GM23338 (cell line): ENCODE results near the gene EXOC4. TPM values are rescaled to one million over a fixed set of nuclear protein-coding genes. Genes with fewer than 3 reads are reported as not detected.

Experiments
- ATAC-seq: fragments of 200-7000 bp; cut with Tn5 transposase; 3 replicates; pipeline ENCODE4 v1.9.1; 2020
- DNase-seq: peaks from one replicate; pipeline ENCODE4 v3.0.0-alpha.2; 2015; ENCODE audit warnings: low spot score
- H2AFZ ChIP-seq: fragments of 200-600 bp; sonication (generic); 2 replicates; pipeline ENCODE4 v1.8.0; 2016; ENCODE audit warnings: antibody characterized with exemption, mild to moderate bottlenecking, moderate library complexity
- H3F3A ChIP-seq: fragments of 200-600 bp; sonication (generic); replicated peaks from 2 replicates; pipeline ENCODE4 v1.8.0; 2017; ENCODE audit warnings: antibody characterized with exemption, mixed run types, low read depth
- H3K27ac ChIP-seq: fragments of 200-600 bp; sonication (generic); 2 replicates; pipeline ENCODE4 v1.6.1; 2016; ENCODE audit warnings: low read depth
- H3K27me3 ChIP-seq: fragments of 200-600 bp; sonication (generic); 2 replicates; pipeline ENCODE4 v1.8.0; 2016; ENCODE audit warnings: mild to moderate bottlenecking, mixed run types, moderate library complexity; ENCODE audit not compliant: insufficient read depth
- H3K36me3 ChIP-seq: fragments of 200-600 bp; sonication (generic); 2 replicates; pipeline ENCODE4 v1.8.0; 2016; ENCODE audit warnings: mild to moderate bottlenecking; ENCODE audit not compliant: insufficient read depth
- H3K4me1 ChIP-seq: fragments of 200-600 bp; sonication (generic); 2 replicates; pipeline ENCODE4 v1.8.0; 2016; ENCODE audit warnings: mild to moderate bottlenecking, moderate library complexity; ENCODE audit not compliant: insufficient read depth
- H3K4me2 ChIP-seq: fragments of 200-600 bp; sonication (generic); 2 replicates; pipeline ENCODE4 v1.7.1; 2017; ENCODE audit warnings: mixed run types
- H3K4me3 ChIP-seq: fragments of 200-600 bp; sonication (generic); 2 replicates; pipeline ENCODE4 v1.6.1; 2016; ENCODE audit warnings: mixed run types
- H3K79me2 ChIP-seq: fragments of 200-600 bp; sonication (generic); replicated peaks from 2 replicates; pipeline ENCODE4 v1.8.0; 2017; ENCODE audit warnings: mild to moderate bottlenecking; ENCODE audit not compliant: insufficient read depth
- H3K9me2 ChIP-seq: fragments of 200-600 bp; sonication (generic); 2 replicates; pipeline ENCODE4 v1.8.0; 2017; ENCODE audit not compliant: insufficient read depth
- H4K20me1 ChIP-seq: fragments of 200-600 bp; sonication (generic); replicated peaks from 2 replicates; pipeline ENCODE4 v1.8.0; 2017; ENCODE audit warnings: mild to moderate bottlenecking; ENCODE audit not compliant: insufficient read depth
- H3K27ac Mint-ChIP-seq: 2 replicates; pipeline ENCODE4 v1.8.0; 2020; ENCODE audit warnings: inconsistent platforms, mild to moderate bottlenecking, moderate library complexity, mixed read lengths
- H3K27me3 Mint-ChIP-seq: 3 replicates; pipeline ENCODE4 v1.8.0; 2022; ENCODE audit warnings: low read depth, mild to moderate bottlenecking, moderate library complexity, mixed read lengths, inconsistent platforms; ENCODE audit not compliant: insufficient read depth, poor library complexity
- H3K36me3 Mint-ChIP-seq: 3 replicates; pipeline ENCODE4 v1.8.0; 2021; ENCODE audit warnings: low read depth, mild to moderate bottlenecking, inconsistent platforms, moderate library complexity, mixed read lengths
- H3K4me1 Mint-ChIP-seq: 3 replicates; pipeline ENCODE4 v1.8.0; 2020; ENCODE audit warnings: mild to moderate bottlenecking, inconsistent platforms, mixed read lengths
- H3K4me3 Mint-ChIP-seq: 3 replicates; pipeline ENCODE4 v1.8.0; 2021; ENCODE audit warnings: moderate library complexity, mild to moderate bottlenecking, inconsistent platforms, mixed read lengths
- H3K9me3 Mint-ChIP-seq: 3 replicates; pipeline ENCODE4 v1.8.0; 2020; ENCODE audit warnings: moderate library complexity, mild to moderate bottlenecking, inconsistent platforms, mixed read lengths
- CREB1 ChIP-seq: fragments of 250-450 bp; sonication (Bioruptor Pico); IDR thresholded peaks from 2 replicates; pipeline ENCODE4 v1.5.0; 2020; ENCODE audit warnings: low read depth, mild to moderate bottlenecking, moderate library complexity
- CTCF ChIP-seq, 2 experiments: fragments of 200-600 bp in 1 of 2; sonication (generic) in 1 of 2; conservative IDR thresholded peaks; 2 replicates each; pipeline versions ENCODE4 v1.5.1 to v1.6.1; 2016 to 2017; ENCODE audit warnings: antibody characterized with exemption in 2 of 2, low read depth in 2 of 2, mild to moderate bottlenecking in 2 of 2, moderate library complexity in 1 of 2
- EZH2 ChIP-seq: fragments of 200-600 bp; sonication (generic); IDR thresholded peaks from one replicate; pipeline ENCODE4 v1.8.0; 2017; ENCODE audit warnings: antibody characterized with exemption, mild to moderate bottlenecking, low read depth; ENCODE audit not compliant: unreplicated experiment
- JUNB ChIP-seq: IDR thresholded peaks from one replicate; pipeline ENCODE4 v1.6.1; 2016; ENCODE audit warnings: antibody characterized with exemption; ENCODE audit not compliant: unreplicated experiment
- STAT1 ChIP-seq: IDR thresholded peaks from one replicate; pipeline ENCODE4 v1.6.1; 2016; ENCODE audit warnings: antibody characterized with exemption; ENCODE audit not compliant: unreplicated experiment
- ZNF462 ChIP-seq: fragments of 250-450 bp; sonication (Bioruptor Pico); IDR thresholded peaks from 2 replicates; pipeline ENCODE4 v1.5.0; 2020; ENCODE audit warnings: mild to moderate bottlenecking, moderate library complexity
- polyA plus RNA-seq: library from polyadenylated mRNA; unstranded; fragments of >200 nt; fragmentation: Nextera tagmentation; extraction: Ambion mirVana; gene quantifications from 2 replicates; pipeline ENCODE4 v1.2.1, GENCODE V29; 2016
- total RNA-seq: library from RNA; depleted of rRNA; stranded (reverse); fragments of >200 nt; shearing (Covaris generic); gene quantifications from 2 replicates; pipeline ENCODE4 v1.2.3, GENCODE V29; 2014

The EXOC4 gene
- total and polyA plus RNA-seq, 2 experiments from 2014 or later, result 37.5 to 52.7 TPM

GRCh38 chr7:133775201-133775600, 522.3 kb downstream of the EXOC4 start (continued):
- TF ChIP-seq ZNF462 (CRISPR knock-in tag), result no peak

- Histone ChIP-seq H2AFZ (no peak overlapping the region), H3K9me2 (peaks cover 6% of the 10 kb centered on the region), H4K20me1 (0 out of 2 replicates have a peak, but pooled peaks cover 5% of the 10 kb centered on the region), H3K4me2 (no peak overlapping the region), H3K79me2 (no peaks in the 10 kb centered on the region), H3K27me3 (no peaks in the 10 kb centered on the region), H3K27ac (no peak overlapping the region), H3K4me1 (no peaks in the 10 kb centered on the region), H3F3A (no peaks in the 10 kb centered on the region), H3K36me3 (no peaks in the 10 kb centered on the region; the same call in 1 of the 2 replicates), H3K4me3 (no peak overlapping the region)
- no peak overlapping the region for H3K4me3 Mint-ChIP-seq
- DNase-seq, result no peak
- peaks cover 6% of the 10 kb centered on the region; the same call in 1 of the 3 replicates for H3K9me3 Mint-ChIP-seq
- H3K27me3 Mint-ChIP-seq, result peaks cover 2% of the 10 kb centered on the region
- H3K27ac Mint-ChIP-seq, result no peak overlapping the region
- ATAC-seq, result no peak
- TF ChIP-seq EZH2, result no peak
- no peaks in the 10 kb centered on the region for H3K4me1 Mint-ChIP-seq
- H3K36me3 Mint-ChIP-seq, result peaks cover 12% of the 10 kb centered on the region; the same call in 2 of the 3 replicates
Measured at GRCh38 chr7:133776266-133776665, 523.4 kb downstream of the EXOC4 start.

- Mint-ChIP-seq H3K9me3 (peaks cover 6% of the 10 kb centered on the region; the same call in 1 of the 3 replicates), H3K4me1 (no peaks in the 10 kb centered on the region), H3K27ac (no peak overlapping the region), H3K27me3 (peaks cover 2% of the 10 kb centered on the region), H3K36me3 (peaks cover 12% of the 10 kb centered on the region; the same call in 2 of the 3 replicates), H3K4me3 (no peak overlapping the region)
- no peak overlapping the region for H2AFZ ChIP-seq
- H3K9me2 ChIP-seq, result peaks cover 6% of the 10 kb centered on the region
- ATAC-seq (no peak), DNase-seq (no peak)
- no peak overlapping the region for H3K4me2 ChIP-seq
- H3K4me3 ChIP-seq, result no peak overlapping the region
- H3K4me1 ChIP-seq, result no peaks in the 10 kb centered on the region
- H4K20me1 ChIP-seq, result peaks cover 5% of the 10 kb centered on the region; the same call in 1 of the 2 replicates
- H3K27me3 ChIP-seq, result no peaks in the 10 kb centered on the region
- no peak overlapping the region for H3K27ac ChIP-seq
- no peaks in the 10 kb centered on the region; the same call in 1 of the 2 replicates for H3K36me3 ChIP-seq
- no peaks in the 10 kb centered on the region for H3F3A ChIP-seq
- no peaks in the 10 kb centered on the region for H3K79me2 ChIP-seq
- TF ChIP-seq CREB1 (CRISPR knock-in tag) (no peak), CTCF (conservative IDR thresholded peaks at IDR 0.05; ENCODE audit: low read depth in 2 of 2) (no peak), JUNB (no peak), STAT1 (no peak)
Measured at GRCh38 chr7:133777701-133778100, 524.8 kb downstream of the EXOC4 start.
